HEK293 (cell line): Measurements from ENCODE around the gene HIRA.

Source experiments
- GFI1B ChIP-seq: fragments of 450-650 bp; formaldehyde crosslinking; IDR thresholded peaks from 2 replicates; pipeline ENCODE4 v1.5.1; 2016; ENCODE audit warnings: missing biosample characterization, missing genetic modification characterization
- KLF1 ChIP-seq: fragments of 450-650 bp; formaldehyde crosslinking; IDR thresholded peaks from 2 replicates; pipeline ENCODE4 v1.5.1; 2016; ENCODE audit warnings: missing biosample characterization, missing genetic modification characterization
- MYNN ChIP-seq: fragments of 450-650 bp; formaldehyde crosslinking; IDR thresholded peaks from 2 replicates; pipeline ENCODE4 v1.5.1; 2016; ENCODE audit warnings: missing biosample characterization, missing genetic modification characterization, borderline replicate concordance
- TCF7L2 ChIP-seq: IDR thresholded peaks from 2 replicates; pipeline ENCODE4 v1.6.1; 2011; ENCODE audit warnings: low read depth, mild to moderate bottlenecking, inconsistent platforms, low read length, moderate library complexity, borderline replicate concordance
- YY1 ChIP-seq: fragments of 450-650 bp; formaldehyde crosslinking; IDR thresholded peaks from 2 replicates; pipeline ENCODE4 v1.5.1; 2018; ENCODE audit warnings: missing biosample characterization, missing genetic modification characterization
- ZNF473 ChIP-seq: fragments of 450-650 bp; formaldehyde crosslinking; IDR thresholded peaks from 2 replicates; pipeline ENCODE4 v1.5.1; 2017; ENCODE audit warnings: missing biosample characterization, missing genetic modification characterization
- ZNF600 ChIP-seq: fragments of 450-650 bp; formaldehyde crosslinking; IDR thresholded peaks from 2 replicates; pipeline ENCODE4 v1.5.1; 2016; ENCODE audit warnings: missing biosample characterization, missing genetic modification characterization
- TF ChIP-seq, protein P1 (sequence below): fragments of 450-650 bp; formaldehyde crosslinking; IDR thresholded peaks from 2 replicates; pipeline ENCODE4 v1.5.1; 2016; ENCODE audit warnings: missing biosample characterization, missing genetic modification characterization

- no peak for TF ChIP-seq KLF1 (tag by site-specific recombination)
- no peak for TF ChIP-seq MYNN (tag by site-specific recombination)
- TF ChIP-seq, protein P1, sequence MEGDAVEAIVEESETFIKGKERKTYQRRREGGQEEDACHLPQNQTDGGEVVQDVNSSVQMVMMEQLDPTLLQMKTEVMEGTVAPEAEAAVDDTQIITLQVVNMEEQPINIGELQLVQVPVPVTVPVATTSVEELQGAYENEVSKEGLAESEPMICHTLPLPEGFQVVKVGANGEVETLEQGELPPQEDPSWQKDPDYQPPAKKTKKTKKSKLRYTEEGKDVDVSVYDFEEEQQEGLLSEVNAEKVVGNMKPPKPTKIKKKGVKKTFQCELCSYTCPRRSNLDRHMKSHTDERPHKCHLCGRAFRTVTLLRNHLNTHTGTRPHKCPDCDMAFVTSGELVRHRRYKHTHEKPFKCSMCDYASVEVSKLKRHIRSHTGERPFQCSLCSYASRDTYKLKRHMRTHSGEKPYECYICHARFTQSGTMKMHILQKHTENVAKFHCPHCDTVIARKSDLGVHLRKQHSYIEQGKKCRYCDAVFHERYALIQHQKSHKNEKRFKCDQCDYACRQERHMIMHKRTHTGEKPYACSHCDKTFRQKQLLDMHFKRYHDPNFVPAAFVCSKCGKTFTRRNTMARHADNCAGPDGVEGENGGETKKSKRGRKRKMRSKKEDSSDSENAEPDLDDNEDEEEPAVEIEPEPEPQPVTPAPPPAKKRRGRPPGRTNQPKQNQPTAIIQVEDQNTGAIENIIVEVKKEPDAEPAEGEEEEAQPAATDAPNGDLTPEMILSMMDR (tag by site-specific recombination), result no peak
- no peak for TF ChIP-seq TCF7L2
- TF ChIP-seq YY1, result no peak
- no peak for TF ChIP-seq ZNF473 (tag by site-specific recombination)
- no peak for TF ChIP-seq ZNF600 (tag by site-specific recombination)
- TF ChIP-seq GFI1B, result no peak
Measured at GRCh38 chr22:19382240-19382639, 49.3 kb downstream of the HIRA start.
